ENCODE measurements around the gene ANKAR. TPM values are rescaled to one million over a fixed set of nuclear protein-coding genes. Genes with fewer than 3 reads are reported as not detected.

Gene ANKAR
- total RNA-seq, 1 experiment from 2014 or later = 0.84 TPM

DNA sequence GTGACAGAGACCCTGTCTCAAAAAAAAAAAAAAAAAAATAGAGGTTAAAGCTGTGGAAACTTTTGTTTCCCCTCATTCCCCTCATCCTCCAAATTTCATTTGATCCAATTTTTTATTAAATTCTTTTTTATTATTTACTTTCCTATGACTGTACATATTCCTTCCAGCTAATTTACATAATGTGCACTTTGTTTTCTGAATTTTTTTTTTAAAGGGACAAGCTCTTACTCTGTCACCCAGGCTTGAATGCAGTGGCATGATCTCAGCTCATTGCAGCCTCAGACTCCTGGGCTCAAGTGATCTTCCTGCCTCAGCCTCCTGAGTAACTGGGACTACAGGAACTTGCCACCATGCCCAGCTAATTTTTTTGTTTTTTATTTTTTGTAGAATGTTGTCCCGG, 10.3 kb downstream of the ANKAR start:
- Histone ChIP-seq H3K9ac (ENCODE audit: low read length) (no peak overlapping the region), H3K27ac (ENCODE audit: low read depth, low read length) (no peak overlapping the region), H2AFZ (ENCODE audit: low read depth, low read length, poor library complexity, severe bottlenecking) (no peak overlapping the region), H3K36me3 (ENCODE audit: control insufficient read depth in 1 of 2, insufficient read depth in 2 of 2, low read length in 2 of 2) (no peaks in the 10 kb centered on the region), H3K9me3 (ENCODE audit: control insufficient read depth in 1 of 2, insufficient read depth in 1 of 2, low read depth in 1 of 2, low read length in 2 of 2) (no peaks in the 10 kb centered on the region), H4K20me1 (ENCODE audit: insufficient read depth) (no peaks in the 10 kb centered on the region), H3K79me2 (ENCODE audit: insufficient read depth, low read length) (no peaks in the 10 kb centered on the region), H3K9me2 (ENCODE audit: insufficient read depth) (no peaks in the 10 kb centered on the region), H3K4me1 (ENCODE audit: control insufficient read depth in 1 of 2, insufficient read depth in 2 of 2, low read length in 2 of 2) (peaks cover 0 to 16% of the 10 kb centered on the region in 2 experiments; a peak in 3 of 4 replicates), H3K4me3 (replicated peaks in 1 of 2; ENCODE audit: low read depth in 1 of 2, low read length in 2 of 2) (no peak overlapping the region), H3K27me3 (ENCODE audit: insufficient read depth, low read length) (no peaks in the 10 kb centered on the region), H3K4me2 (ENCODE audit: low read length) (no peak overlapping the region)
- DNase-seq (ENCODE audit: low read depth, low spot score) = no peak
- ATAC-seq = no peak
- CTCF ChIA-PET = interaction anchor here (0.9 to 1.4 kb wide), 2 partner anchors 8 to 24 kb away, joined by 3 to 6 read pairs; no protein-coding TSS in a partner anchor
- TF ChIP-seq ATF3 (IDR thresholded peaks at IDR 0.05) = no peak
- no peak for TF ChIP-seq POLR2AphosphoS5 (IDR thresholded peaks at IDR 0.05; ENCODE audit: low read depth, low read length)
- no peak for TF ChIP-seq CEBPB (IDR thresholded peaks at IDR 0.05; ENCODE audit: low read depth)
- TF ChIP-seq ELF1 (IDR thresholded peaks at IDR 0.05; ENCODE audit: borderline replicate concordance, low read depth) = no peak
- no peak for TF ChIP-seq MAX (IDR thresholded peaks at IDR 0.05)
- no peak for TF ChIP-seq CTCF (IDR thresholded peaks at IDR 0.05 in 2 of 3, conservative IDR thresholded peaks at IDR 0.05 in 1 of 3; ENCODE audit: borderline replicate concordance in 1 of 3, insufficient read depth in 1 of 3, low read depth in 2 of 3, low read length in 2 of 3)
- TF ChIP-seq RAD21 (IDR thresholded peaks at IDR 0.05; ENCODE audit: low read depth) = no peak
- TF ChIP-seq CBX3 (IDR thresholded peaks at IDR 0.05; ENCODE audit: low read depth) = no peak
- no peak for TF ChIP-seq SIN3A (IDR thresholded peaks at IDR 0.05; ENCODE audit: low read depth)
- RAD21 ChIA-PET (ENCODE audit: low non-redundant PET in 1 of 2, low total read pairs in 2 of 2, uncharacterized antibody in 2 of 2, unreplicated experiment in 2 of 2) = no interaction called here
- POLR2A ChIA-PET = no interaction called here
- no TSS peak for BruUV-seq (replicated peaks)
- intact Hi-C loops (cut with micrococcal nuclease) = no loop called here
